ENCODE measurements around the gene MFSD2B.
"Not testable (repeated sequence)": the region's sequence is repeated elsewhere in the genome, so short reads cannot be mapped to it uniquely, and the experiment has no call there.

Gene MFSD2B

GRCh38 chr2:24009680-24010476 is at the start of gene MFSD2B:
Gene MFSD2B, plus strand, starts transcription at chr2:24010085. Its CDS starts 12 bp downstream, at chr2:24010097.
- no peak for DNase-seq (ENCODE audit: low read depth)

- DNase-seq (ENCODE audit: low read depth): no peak
Measured at GRCh38 chr2:23967846-23968245, 42.0 kb upstream of the MFSD2B start.

- DNase-seq (ENCODE audit: low read depth): no peak
Measured at GRCh38 chr2:23976883-23977282, 33.0 kb upstream of the MFSD2B start.

GRCh38 chr2:23988371-23988770 is 21.5 kb upstream of the MFSD2B start:
- no peak for DNase-seq (ENCODE audit: low read depth)

GRCh38 chr2:23992931-23993330 is 17.0 kb upstream of the MFSD2B start:
- DNase-seq (ENCODE audit: low read depth): no peak

GRCh38 chr2:23993736-23994269 is 16.1 kb upstream of the MFSD2B start:
- DNase-seq (ENCODE audit: low read depth): no peak

GRCh38 chr2:23994567-23994966 is 15.3 kb upstream of the MFSD2B start:
- no peak for DNase-seq (ENCODE audit: low read depth)

GRCh38 chr2:24007693-24008092 is 2.2 kb upstream of the MFSD2B start:
- no peak for DNase-seq (ENCODE audit: low read depth)

- DNase-seq (ENCODE audit: low read depth): no peak
Measured at GRCh38 chr2:24008672-24009366, 1.1 kb upstream of the MFSD2B start.

GRCh38 chr2:24009367-24009679 is 562 bp upstream of the MFSD2B start:
- DNase-seq (ENCODE audit: low read depth): no peak

- no peak for DNase-seq (ENCODE audit: low read depth)
Measured at GRCh38 chr2:24010477-24011249, 778 bp downstream of the MFSD2B start.

- no peak for DNase-seq (ENCODE audit: low read depth)
Measured at GRCh38 chr2:24011250-24012104, 1.6 kb downstream of the MFSD2B start.

GRCh38 chr2:24012521-24013188 is 2.8 kb downstream of the MFSD2B start:
- DNase-seq (ENCODE audit: low read depth): no peak

GRCh38 chr2:24014902-24015301 is 5.0 kb downstream of the MFSD2B start:
- DNase-seq (ENCODE audit: low read depth): not testable (repeated sequence)

- no peak for DNase-seq (ENCODE audit: low read depth)
Measured at GRCh38 chr2:24015562-24016375, 5.9 kb downstream of the MFSD2B start.

GRCh38 chr2:24016376-24016761 is 6.5 kb downstream of the MFSD2B start:
- no peak for DNase-seq (ENCODE audit: low read depth)

GRCh38 chr2:24016853-24017703 is 7.2 kb downstream of the MFSD2B start:
- no peak for DNase-seq (ENCODE audit: low read depth)

GRCh38 chr2:24017711-24018110 is 7.8 kb downstream of the MFSD2B start:
- no peak for DNase-seq (ENCODE audit: low read depth)

- no peak for DNase-seq (ENCODE audit: low read depth)
Measured at GRCh38 chr2:24018241-24018640, 8.4 kb downstream of the MFSD2B start.
